ENCODE data around the gene TNP1. TPM values are rescaled to one million over a fixed set of nuclear protein-coding genes. Genes with fewer than 3 reads are reported as not detected.

Gene TNP1
- total RNA-seq, 1 experiment from 2014 or later, result not detected

- Histone ChIP-seq H3K4me1 (replicated peaks) (no peaks in the 10 kb centered on the region), H3K36me3 (no peaks in the 10 kb centered on the region), H3K27ac (no peak overlapping the region), H3K4me3 (no peak overlapping the region), H3K9me3 (replicated peaks) (no peaks in the 10 kb centered on the region), H3K27me3 (replicated peaks) (0 out of 2 replicates have a peak, but pooled peaks cover 3% of the 10 kb centered on the region)
- no peak for DNase-seq (ENCODE audit: low read depth in 1 of 2, low spot score in 2 of 2)
These were observed 9.9 kb downstream of the TNP1 start for GRCh38 chr2:216849987-216850386.

- Histone ChIP-seq H3K9me3 (replicated peaks) (no peaks in the 10 kb centered on the region), H3K27ac (no peak overlapping the region), H3K27me3 (replicated peaks) (0 out of 2 replicates have a peak, but pooled peaks cover 3% of the 10 kb centered on the region), H3K4me1 (replicated peaks) (no peaks in the 10 kb centered on the region), H3K4me3 (no peak overlapping the region), H3K36me3 (no peaks in the 10 kb centered on the region)
- DNase-seq (ENCODE audit: low read depth in 1 of 2, low spot score in 2 of 2), result no peak
These were observed 14.4 kb downstream of the TNP1 start for GRCh38 chr2:216845426-216845825.

GRCh38 chr2:216842636-216843035 is 17.2 kb downstream of the TNP1 start:
- Histone ChIP-seq H3K27me3 (replicated peaks) (0 out of 2 replicates have a peak, but pooled peaks cover 2% of the 10 kb centered on the region), H3K9me3 (replicated peaks) (no peaks in the 10 kb centered on the region), H3K36me3 (no peaks in the 10 kb centered on the region), H3K4me3 (no peak overlapping the region), H3K27ac (no peak overlapping the region), H3K4me1 (replicated peaks) (no peaks in the 10 kb centered on the region)
- DNase-seq (ENCODE audit: low read depth in 1 of 2, low spot score in 2 of 2), result no peak

GRCh38 chr2:216839688-216840087 is 20.2 kb downstream of the TNP1 start:
- Histone ChIP-seq H3K27ac (no peak overlapping the region), H3K4me1 (replicated peaks) (no peaks in the 10 kb centered on the region), H3K9me3 (replicated peaks) (no peaks in the 10 kb centered on the region), H3K27me3 (replicated peaks) (no peaks in the 10 kb centered on the region), H3K4me3 (no peak overlapping the region), H3K36me3 (no peaks in the 10 kb centered on the region)
- DNase-seq (ENCODE audit: low read depth in 1 of 2, low spot score in 2 of 2), result no peak

GRCh38 chr2:216838151-216838550 is 21.7 kb downstream of the TNP1 start:
- no peak for DNase-seq (ENCODE audit: low read depth in 1 of 2, low spot score in 2 of 2)
- H3K4me3 ChIP-seq, result no peak overlapping the region
- no peaks in the 10 kb centered on the region for H3K9me3 ChIP-seq (replicated peaks)
- H3K27me3 ChIP-seq (replicated peaks), result no peaks in the 10 kb centered on the region
- no peaks in the 10 kb centered on the region for H3K4me1 ChIP-seq (replicated peaks)
- H3K27ac ChIP-seq, result no peak overlapping the region
- H3K36me3 ChIP-seq, result no peaks in the 10 kb centered on the region

GRCh38 chr2:216837740-216838139 is 22.1 kb downstream of the TNP1 start:
- Histone ChIP-seq H3K27me3 (replicated peaks) (no peaks in the 10 kb centered on the region), H3K36me3 (no peaks in the 10 kb centered on the region), H3K4me1 (replicated peaks) (no peaks in the 10 kb centered on the region), H3K9me3 (replicated peaks) (no peaks in the 10 kb centered on the region), H3K4me3 (no peak overlapping the region), H3K27ac (no peak overlapping the region)
- DNase-seq (ENCODE audit: low read depth in 1 of 2, low spot score in 2 of 2), result no peak

GRCh38 chr2:216833061-216833460 is 26.8 kb downstream of the TNP1 start:
- Histone ChIP-seq H3K36me3 (no peaks in the 10 kb centered on the region), H3K27ac (no peak overlapping the region), H3K27me3 (replicated peaks) (no peaks in the 10 kb centered on the region), H3K4me1 (replicated peaks) (no peaks in the 10 kb centered on the region), H3K4me3 (no peak overlapping the region), H3K9me3 (replicated peaks) (no peaks in the 10 kb centered on the region)
- no peak for DNase-seq (ENCODE audit: low read depth in 1 of 2, low spot score in 2 of 2)

GRCh38 chr2:216830346-216830745 is 29.5 kb downstream of the TNP1 start:
- no peak for DNase-seq (ENCODE audit: low read depth in 1 of 2, low spot score in 2 of 2)
- no peak overlapping the region for H3K27ac ChIP-seq
- H3K36me3 ChIP-seq, result no peaks in the 10 kb centered on the region
- H3K27me3 ChIP-seq (replicated peaks), result no peaks in the 10 kb centered on the region
- no peaks in the 10 kb centered on the region for H3K9me3 ChIP-seq (replicated peaks)
- H3K4me1 ChIP-seq (replicated peaks), result no peaks in the 10 kb centered on the region
- H3K4me3 ChIP-seq, result no peak overlapping the region

GRCh38 chr2:216829533-216829932 is 30.3 kb downstream of the TNP1 start:
- Histone ChIP-seq H3K9me3 (replicated peaks) (no peaks in the 10 kb centered on the region), H3K27me3 (replicated peaks) (no peaks in the 10 kb centered on the region), H3K4me1 (replicated peaks) (no peaks in the 10 kb centered on the region), H3K27ac (no peak overlapping the region), H3K36me3 (no peaks in the 10 kb centered on the region), H3K4me3 (no peak overlapping the region)
- DNase-seq (ENCODE audit: low read depth in 1 of 2, low spot score in 2 of 2), result no peak

- Histone ChIP-seq H3K4me3 (no peak overlapping the region), H3K4me1 (replicated peaks) (no peaks in the 10 kb centered on the region), H3K27ac (no peak overlapping the region), H3K36me3 (no peaks in the 10 kb centered on the region), H3K27me3 (replicated peaks) (no peaks in the 10 kb centered on the region), H3K9me3 (replicated peaks) (no peaks in the 10 kb centered on the region)
- no peak for DNase-seq (ENCODE audit: low read depth in 1 of 2, low spot score in 2 of 2)
These were observed 32.7 kb downstream of the TNP1 start for GRCh38 chr2:216827073-216827720.

- Histone ChIP-seq H3K27ac (no peak overlapping the region), H3K27me3 (replicated peaks) (no peaks in the 10 kb centered on the region), H3K9me3 (replicated peaks) (no peaks in the 10 kb centered on the region), H3K4me1 (replicated peaks) (no peaks in the 10 kb centered on the region), H3K36me3 (no peaks in the 10 kb centered on the region), H3K4me3 (no peak overlapping the region)
- DNase-seq (ENCODE audit: low read depth in 1 of 2, low spot score in 2 of 2), result no peak
These were observed 37.4 kb downstream of the TNP1 start for GRCh38 chr2:216822470-216822869.

- Histone ChIP-seq H3K9me3 (replicated peaks) (no peaks in the 10 kb centered on the region), H3K4me3 (no peak overlapping the region), H3K27me3 (replicated peaks) (no peaks in the 10 kb centered on the region), H3K4me1 (replicated peaks) (no peaks in the 10 kb centered on the region), H3K27ac (no peak overlapping the region), H3K36me3 (no peaks in the 10 kb centered on the region)
- DNase-seq (ENCODE audit: low read depth in 1 of 2, low spot score in 2 of 2), result no peak
These were observed 39.2 kb downstream of the TNP1 start for GRCh38 chr2:216820709-216821108.

- DNase-seq (ENCODE audit: low read depth in 1 of 2, low spot score in 2 of 2), result no peak
These were observed 40.1 kb downstream of the TNP1 start for GRCh38 chr2:216819766-216820165.

GRCh38 chr2:216819055-216819454 is 40.8 kb downstream of the TNP1 start:
- Histone ChIP-seq H3K9me3 (replicated peaks) (no peaks in the 10 kb centered on the region), H3K4me3 (no peak overlapping the region), H3K36me3 (no peaks in the 10 kb centered on the region), H3K27ac (no peak overlapping the region), H3K4me1 (replicated peaks) (no peaks in the 10 kb centered on the region), H3K27me3 (replicated peaks) (no peaks in the 10 kb centered on the region)
- DNase-seq (ENCODE audit: low read depth in 1 of 2, low spot score in 2 of 2), result no peak

More at GRCh38 chr2:216819766-216820165, 40.1 kb downstream of the TNP1 start:
- H3K4me1 ChIP-seq (replicated peaks), result no peaks in the 10 kb centered on the region
- H3K27ac ChIP-seq, result no peak overlapping the region
- H3K9me3 ChIP-seq (replicated peaks), result no peaks in the 10 kb centered on the region
- no peaks in the 10 kb centered on the region for H3K27me3 ChIP-seq (replicated peaks)
- H3K4me3 ChIP-seq, result no peak overlapping the region
- H3K36me3 ChIP-seq, result no peaks in the 10 kb centered on the region
